GM19240 (cell line): Measurements from ENCODE around the gene CHPT1.
A peak's percentile ranks its signal among the peaks of the same experiment; 100 is the strongest.
"Not testable (repeated sequence)": the region's sequence is repeated elsewhere in the genome, so short reads cannot be mapped to it uniquely, and the experiment has no call there.

Experiments
- DNase-seq: peaks from one replicate; pipeline ENCODE4 v3.0.0; 2011; ENCODE audit warnings: low spot score; ENCODE audit not compliant: insufficient read length

CHPT1 gene

GRCh38 chr12:101719566-101719965 lies 22.1 kb downstream of the CHPT1 start:
- DNase-seq, result no peak

- no peak for DNase-seq
Measured at GRCh38 chr12:101720118-101720517, 22.7 kb downstream of the CHPT1 start.

GRCh38 chr12:101722392-101722791 lies 25.0 kb downstream of the CHPT1 start:
- no peak for DNase-seq

GRCh38 chr12:101727098-101727497 lies 29.7 kb downstream of the CHPT1 start:
- no peak for DNase-seq

- DNase-seq, result no peak
Measured at GRCh38 chr12:101729842-101730241, 32.4 kb downstream of the CHPT1 start.

- no peak for DNase-seq
Measured at GRCh38 chr12:101732318-101732717, 34.9 kb downstream of the CHPT1 start.

- no peak for DNase-seq
Measured at GRCh38 chr12:101733166-101733565, 35.7 kb downstream of the CHPT1 start.

GRCh38 chr12:101734482-101734881 lies 37.0 kb downstream of the CHPT1 start:
- not testable (repeated sequence) for DNase-seq

- no peak for DNase-seq
Measured at GRCh38 chr12:101737476-101737875, 40.0 kb downstream of the CHPT1 start.

- DNase-seq, result no peak
Measured at GRCh38 chr12:101738920-101739665, 41.7 kb downstream of the CHPT1 start, which contains the start of gene SYCP3. TSS of gene SYCP3 (minus strand) at chr12:101739462. CDS start at chr12:101737935, 1,527 bp downstream.

- DNase-seq, result no peak
Measured at GRCh38 chr12:101740566-101740965, 43.1 kb downstream of the CHPT1 start.

- DNase-seq, result no peak
Measured at GRCh38 chr12:101740980-101741379, 43.5 kb downstream of the CHPT1 start.

GRCh38 chr12:101743242-101743641 lies 45.8 kb downstream of the CHPT1 start:
- no peak for DNase-seq

- DNase-seq, result peak; percentile 4
Measured at GRCh38 chr12:101743724-101744472, 46.5 kb downstream of the CHPT1 start.

- DNase-seq, result no peak
Measured at GRCh38 chr12:101745481-101745880, 48.0 kb downstream of the CHPT1 start.

GRCh38 chr12:101746196-101746595 lies 48.8 kb downstream of the CHPT1 start:
- DNase-seq, result no peak

GRCh38 chr12:101746661-101747060 lies 49.2 kb downstream of the CHPT1 start:
- no peak for DNase-seq

GRCh38 chr12:101747697-101748096 lies 50.3 kb downstream of the CHPT1 start:
- DNase-seq, result no peak

GRCh38 chr12:101748907-101749306 lies 51.5 kb downstream of the CHPT1 start:
- DNase-seq, result no peak

GRCh38 chr12:101749657-101750056 lies 52.2 kb downstream of the CHPT1 start:
- no peak for DNase-seq

- no peak for DNase-seq
Measured at GRCh38 chr12:101750152-101750551, 52.7 kb downstream of the CHPT1 start.

GRCh38 chr12:101759396-101760047 lies 62.1 kb downstream of the CHPT1 start:
- no peak for DNase-seq
